Measurements from ENCODE around the gene SLC5A5.
"Not testable (repeated sequence)": the region's sequence is repeated elsewhere in the genome, so short reads cannot be mapped to it uniquely, and the experiment has no call there.

The SLC5A5 gene

DNA sequence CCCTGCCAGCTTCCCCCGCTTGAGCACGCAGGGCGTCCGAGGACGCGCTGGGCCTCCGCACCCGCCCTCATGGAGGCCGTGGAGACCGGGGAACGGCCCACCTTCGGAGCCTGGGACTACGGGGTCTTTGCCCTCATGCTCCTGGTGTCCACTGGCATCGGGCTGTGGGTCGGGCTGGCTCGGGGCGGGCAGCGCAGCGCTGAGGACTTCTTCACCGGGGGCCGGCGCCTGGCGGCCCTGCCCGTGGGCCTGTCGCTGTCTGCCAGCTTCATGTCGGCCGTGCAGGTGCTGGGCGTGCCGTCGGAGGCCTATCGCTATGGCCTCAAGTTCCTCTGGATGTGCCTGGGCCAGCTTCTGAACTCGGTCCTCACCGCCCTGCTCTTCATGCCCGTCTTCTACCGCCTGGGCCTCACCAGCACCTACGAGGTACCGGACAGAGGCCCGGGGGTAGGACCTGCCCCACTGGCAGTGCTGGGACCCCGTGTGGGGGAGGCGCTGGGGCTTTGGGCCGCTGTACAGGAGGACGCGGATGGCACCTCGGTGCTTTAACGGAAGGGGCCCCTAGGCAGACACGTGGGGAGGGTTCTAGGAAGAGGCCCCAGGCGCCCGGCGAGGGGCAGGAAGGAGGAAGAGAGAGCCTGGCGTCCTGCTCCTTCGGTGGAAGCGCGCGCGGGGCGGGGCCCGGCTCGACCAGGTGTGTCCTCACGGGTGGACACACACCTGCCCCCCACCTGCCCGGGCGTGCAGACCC, 681 bp downstream of the SLC5A5 start:
- no peak for DNase-seq

DNA sequence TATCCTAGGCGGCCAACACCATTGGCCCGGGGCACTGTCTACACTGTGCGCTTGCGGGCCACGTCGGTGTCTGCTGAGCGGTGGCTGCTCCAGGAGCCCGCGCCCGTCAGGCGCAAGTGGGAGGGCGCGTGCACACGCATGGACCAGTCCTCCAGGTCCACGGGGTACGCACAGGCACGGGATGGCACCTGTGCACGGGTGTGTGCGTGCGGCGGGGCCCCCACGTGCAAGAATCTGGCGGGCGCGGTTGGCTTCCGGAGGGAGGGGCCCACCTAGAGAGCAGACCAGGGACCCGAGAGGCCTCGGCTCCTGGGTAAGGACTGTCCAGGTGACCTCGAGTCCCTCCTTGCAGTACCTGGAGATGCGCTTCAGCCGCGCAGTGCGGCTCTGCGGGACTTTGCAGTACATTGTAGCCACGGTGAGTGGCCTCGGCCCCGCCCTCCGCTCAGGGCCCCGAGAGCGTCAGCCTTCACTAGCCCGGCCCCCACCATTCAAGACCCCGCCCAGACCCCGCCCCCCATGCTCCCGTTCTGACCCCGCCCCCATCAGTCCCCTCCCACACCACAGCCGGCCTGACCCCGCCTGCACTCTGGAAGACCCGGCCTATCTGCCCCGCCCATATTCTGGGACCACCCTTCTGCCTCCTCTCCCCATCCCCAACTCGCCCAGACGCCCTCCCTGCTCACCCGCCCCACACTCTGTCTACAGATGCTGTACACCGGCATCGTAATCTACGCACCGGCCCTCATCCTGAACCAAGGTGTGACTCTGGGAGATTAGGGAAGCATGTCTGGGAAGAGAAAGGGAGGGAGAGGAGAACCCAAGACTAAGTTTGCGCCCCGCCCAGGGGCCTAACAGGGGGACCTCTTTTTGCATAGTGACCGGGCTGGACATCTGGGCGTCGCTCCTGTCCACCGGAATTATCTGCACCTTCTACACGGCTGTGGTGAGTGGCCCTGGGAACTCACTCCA, 2.3 kb downstream of the SLC5A5 start:
- DNase-seq, result no peak

DNA sequence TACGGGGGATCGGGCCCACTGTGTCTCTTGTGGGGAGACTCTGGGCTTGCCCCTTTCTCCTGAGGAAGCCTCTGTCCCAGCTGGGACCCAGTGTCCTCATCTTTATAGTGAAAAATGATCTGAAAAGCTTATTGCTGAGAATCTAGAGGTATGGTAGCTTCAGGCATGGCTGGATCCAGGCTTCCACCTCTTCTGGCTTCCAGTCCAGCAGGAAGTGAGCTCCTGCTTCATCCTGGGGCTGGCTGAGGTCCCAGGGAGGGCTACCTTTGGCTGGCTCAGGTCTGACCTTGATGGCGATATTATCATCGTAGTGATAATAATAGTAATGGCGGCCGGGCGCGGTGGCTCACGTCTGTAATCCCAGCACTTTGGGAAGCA, 3.0 kb downstream of the SLC5A5 start:
- no peak for DNase-seq

DNA sequence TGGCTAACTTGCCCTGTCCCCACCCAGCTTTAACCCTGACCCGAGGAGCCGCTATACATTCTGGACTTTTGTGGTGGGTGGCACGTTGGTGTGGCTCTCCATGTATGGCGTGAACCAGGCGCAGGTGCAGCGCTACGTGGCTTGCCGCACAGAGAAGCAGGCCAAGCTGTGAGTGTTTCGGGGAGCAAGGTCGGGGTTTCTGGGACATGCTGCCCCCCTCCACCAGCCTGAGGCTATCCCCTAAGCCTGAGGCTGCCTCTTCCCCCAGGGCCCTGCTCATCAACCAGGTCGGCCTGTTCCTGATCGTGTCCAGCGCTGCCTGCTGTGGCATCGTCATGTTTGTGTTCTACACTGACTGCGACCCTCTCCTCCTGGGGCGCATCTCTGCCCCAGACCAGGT, 6.0 kb downstream of the SLC5A5 start:
- DNase-seq, result no peak

DNA sequence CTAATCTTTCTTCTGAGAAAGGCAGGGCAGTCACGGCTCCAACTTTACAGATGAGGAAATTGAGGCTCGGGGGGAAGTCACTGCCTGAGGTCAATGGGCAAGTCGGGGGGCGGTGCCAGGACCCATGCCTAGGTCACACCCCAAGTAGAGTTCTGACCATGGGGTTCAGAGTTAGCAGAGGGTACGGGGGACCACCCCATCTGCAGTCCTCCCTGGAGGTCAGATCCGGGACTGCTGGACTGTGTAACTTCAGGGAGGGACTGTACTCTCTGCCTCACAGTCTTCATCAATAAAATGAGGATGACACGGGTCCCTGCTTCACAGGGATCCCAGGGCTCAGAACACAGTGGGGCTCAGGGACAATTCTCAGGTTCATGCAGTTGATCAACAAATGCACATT, 7.7 kb downstream of the SLC5A5 start:
- no peak for DNase-seq

DNA sequence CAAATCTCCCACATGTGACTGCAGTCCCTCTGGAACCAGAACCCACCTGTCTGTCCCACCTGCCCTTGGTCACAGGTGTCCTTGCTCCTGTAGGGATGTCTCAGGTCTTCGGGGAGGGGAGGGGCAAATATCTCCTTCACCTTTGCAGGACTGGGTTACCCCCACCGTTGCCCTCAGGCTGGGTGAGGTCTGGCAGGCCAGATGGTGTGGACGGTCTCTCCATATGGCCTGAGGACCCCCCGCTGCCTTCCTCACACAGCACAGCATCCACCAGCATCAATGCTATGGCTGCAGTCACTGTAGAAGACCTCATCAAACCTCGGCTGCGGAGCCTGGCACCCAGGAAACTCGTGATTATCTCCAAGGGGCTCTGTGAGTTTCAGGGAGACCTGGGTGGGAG, 10.0 kb downstream of the SLC5A5 start:
- no peak for DNase-seq

DNA sequence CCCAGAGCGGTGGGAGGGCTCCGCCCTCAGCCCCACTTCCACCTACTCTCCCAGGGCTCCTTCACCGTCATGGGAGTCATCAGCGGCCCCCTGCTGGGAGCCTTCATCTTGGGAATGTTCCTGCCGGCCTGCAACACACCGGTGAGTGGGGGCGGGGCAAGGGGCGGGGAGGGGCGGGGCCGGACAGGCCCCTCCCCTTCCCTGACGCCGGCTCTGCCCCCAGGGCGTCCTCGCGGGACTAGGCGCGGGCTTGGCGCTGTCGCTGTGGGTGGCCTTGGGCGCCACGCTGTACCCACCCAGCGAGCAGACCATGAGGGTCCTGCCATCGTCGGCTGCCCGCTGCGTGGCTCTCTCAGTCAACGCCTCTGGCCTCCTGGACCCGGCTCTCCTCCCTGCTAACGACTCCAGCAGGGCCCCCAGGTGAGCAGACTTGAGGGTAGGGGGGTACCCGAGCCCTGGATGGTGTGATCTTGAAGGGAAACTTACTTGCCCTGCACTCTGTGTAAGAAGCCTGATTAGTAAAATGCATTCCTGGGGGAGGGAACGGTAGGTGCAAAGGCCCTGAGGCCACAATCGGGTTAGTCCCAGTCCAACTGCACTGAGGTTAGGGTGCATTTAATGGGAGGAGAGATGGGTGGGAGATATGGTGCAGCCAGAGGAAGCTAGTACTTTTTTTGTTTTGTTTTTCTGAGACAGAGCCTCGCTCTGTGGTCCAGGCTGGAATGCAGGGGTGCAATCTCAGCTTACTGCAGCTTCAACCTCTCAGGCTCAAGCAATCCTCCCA, 12.1 kb downstream of the SLC5A5 start:
- no peak for DNase-seq

DNA sequence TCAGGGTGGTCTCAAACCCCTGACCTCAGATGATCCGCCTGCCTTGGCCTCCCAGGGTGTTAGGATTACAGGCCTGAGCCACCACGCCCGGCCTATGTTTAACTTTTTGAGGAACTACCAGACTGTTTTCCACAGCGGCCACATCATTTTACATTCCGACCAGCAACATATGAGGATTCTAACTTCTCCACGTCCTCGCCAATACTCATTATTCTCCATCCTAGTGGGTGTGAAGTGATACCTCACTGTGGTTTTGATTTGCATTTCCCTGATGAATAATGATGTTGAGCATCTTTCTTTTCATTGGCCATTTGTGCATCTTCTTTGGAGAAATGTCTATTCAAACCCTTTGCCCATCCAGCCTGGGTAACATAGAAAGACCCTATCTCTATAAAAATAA, 14.8 kb downstream of the SLC5A5 start:
- DNase-seq, result no peak

DNA sequence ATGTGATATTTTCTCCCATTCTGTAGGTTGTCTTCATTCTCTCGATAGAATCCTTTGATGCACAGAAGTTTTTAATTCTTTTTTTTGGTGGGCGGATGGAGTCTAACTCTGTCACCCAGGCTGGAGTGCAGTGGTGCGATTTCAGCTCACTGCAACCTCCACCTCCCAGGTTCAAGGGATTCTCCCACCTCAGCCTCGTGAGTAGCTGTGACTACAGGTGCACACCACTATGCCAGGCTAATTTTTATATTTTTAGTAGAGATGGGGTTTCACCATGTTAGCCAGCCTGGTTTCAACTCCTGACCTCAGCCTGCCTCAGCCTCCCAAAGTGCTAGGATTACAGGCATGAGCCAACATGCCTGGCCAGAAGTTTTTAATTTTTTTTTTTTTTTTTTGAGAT, 15.5 kb downstream of the SLC5A5 start:
- DNase-seq, result not testable (repeated sequence)

DNA sequence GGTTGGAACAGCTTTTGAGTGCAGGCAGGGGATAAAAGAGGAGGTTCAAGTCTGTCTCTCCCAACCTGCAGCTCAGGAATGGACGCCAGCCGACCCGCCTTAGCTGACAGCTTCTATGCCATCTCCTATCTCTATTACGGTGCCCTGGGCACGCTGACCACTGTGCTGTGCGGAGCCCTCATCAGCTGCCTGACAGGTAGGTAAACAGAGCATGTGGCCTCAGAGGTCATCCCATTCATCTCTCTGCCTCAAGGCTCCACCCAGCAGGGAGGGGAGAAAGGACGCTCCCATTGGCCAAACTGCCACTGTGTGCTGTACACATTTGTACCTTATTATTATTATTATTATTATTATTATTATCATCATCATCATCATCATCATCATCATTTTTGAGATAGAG, 16.5 kb downstream of the SLC5A5 start:
- no peak for DNase-seq

DNA sequence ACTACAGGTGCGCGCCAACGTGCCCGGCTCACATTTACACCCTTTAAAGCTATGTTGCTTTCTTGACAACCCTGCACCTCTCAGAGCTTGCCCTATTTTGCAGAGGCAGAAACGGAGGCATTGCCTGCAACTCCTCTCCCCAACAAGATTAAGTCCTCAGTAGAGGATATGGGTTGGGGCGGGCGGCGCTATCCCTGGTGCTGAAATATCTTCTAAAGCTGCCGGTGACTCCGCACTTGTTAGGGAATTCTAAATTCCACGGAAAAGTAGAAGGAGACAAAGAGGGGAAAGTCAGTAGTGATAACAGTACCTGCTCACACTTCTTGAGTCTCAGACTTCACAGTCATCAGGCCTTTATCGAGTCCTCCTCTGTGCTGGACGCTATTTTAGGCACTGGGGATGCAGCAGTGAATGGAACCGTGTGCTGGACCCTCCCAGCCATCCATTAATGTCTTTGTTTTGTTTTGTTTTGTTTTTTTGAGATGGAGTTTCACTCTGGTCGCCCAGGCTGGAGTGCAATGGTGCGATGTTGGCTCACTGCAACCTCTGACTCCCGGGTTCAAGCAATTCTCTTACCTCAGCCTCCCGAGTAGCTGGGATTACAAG, 18.0 kb downstream of the SLC5A5 start:
- DNase-seq, result no peak

DNA sequence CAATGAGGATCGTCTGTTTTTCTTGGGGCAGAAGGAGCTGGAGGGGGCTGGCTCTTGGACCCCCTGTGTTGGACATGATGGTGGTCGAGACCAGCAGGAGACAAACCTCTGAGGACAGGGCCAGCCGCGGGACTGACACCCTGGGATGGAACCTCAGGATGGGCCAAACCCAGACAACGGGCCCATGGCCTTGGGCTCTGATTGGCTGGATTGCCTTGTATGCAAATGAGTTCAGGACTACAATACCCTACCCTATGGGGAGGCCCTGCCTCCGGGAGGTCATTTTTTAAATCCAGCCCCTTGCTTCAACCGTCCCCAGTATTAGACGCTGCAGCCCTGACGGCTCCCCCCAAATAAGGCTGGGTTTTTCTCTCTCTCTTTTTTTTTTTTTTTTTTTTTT, 22.0 kb downstream of the SLC5A5 start:
- no peak for DNase-seq

DNA sequence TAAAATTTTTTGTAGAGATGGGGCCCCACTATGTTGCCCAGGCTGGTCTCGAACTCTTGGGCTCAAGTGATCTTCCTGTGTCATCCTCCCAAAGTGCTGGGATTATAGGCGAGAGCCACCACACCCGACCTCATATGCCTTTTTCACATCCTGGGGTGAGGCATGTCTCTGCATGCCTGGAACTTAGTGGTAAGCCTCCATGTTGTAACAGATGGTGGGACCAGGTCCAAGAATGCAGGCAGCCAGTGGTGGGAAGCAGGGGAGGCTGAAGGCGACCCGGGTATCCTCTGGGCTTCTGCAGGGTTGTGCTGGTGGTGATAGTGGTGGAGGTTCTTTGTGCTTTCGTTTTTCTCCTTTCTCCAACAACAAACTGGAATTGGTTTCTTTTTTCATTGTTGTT, 31.0 kb downstream of the SLC5A5 start:
- no peak for DNase-seq

DNA sequence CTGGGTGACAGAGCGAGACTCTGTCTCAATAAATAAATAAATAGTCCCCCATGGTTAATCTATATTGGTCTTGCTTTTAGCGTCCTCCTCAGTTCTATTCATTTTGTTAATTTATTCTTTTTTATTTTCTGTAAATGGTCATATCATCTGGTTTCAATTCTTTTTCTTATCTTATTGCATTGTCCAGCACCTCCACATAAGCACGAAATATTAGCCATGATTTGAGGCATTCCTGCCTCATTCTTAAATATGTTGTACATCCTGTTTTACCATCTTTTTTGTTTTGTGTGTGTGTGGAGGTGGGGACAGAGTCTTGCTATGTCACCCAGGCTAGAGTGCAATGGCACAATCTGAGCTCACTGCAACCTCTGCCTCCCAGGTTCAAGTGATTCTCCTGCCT, 36.5 kb downstream of the SLC5A5 start:
- DNase-seq, result no peak

DNA sequence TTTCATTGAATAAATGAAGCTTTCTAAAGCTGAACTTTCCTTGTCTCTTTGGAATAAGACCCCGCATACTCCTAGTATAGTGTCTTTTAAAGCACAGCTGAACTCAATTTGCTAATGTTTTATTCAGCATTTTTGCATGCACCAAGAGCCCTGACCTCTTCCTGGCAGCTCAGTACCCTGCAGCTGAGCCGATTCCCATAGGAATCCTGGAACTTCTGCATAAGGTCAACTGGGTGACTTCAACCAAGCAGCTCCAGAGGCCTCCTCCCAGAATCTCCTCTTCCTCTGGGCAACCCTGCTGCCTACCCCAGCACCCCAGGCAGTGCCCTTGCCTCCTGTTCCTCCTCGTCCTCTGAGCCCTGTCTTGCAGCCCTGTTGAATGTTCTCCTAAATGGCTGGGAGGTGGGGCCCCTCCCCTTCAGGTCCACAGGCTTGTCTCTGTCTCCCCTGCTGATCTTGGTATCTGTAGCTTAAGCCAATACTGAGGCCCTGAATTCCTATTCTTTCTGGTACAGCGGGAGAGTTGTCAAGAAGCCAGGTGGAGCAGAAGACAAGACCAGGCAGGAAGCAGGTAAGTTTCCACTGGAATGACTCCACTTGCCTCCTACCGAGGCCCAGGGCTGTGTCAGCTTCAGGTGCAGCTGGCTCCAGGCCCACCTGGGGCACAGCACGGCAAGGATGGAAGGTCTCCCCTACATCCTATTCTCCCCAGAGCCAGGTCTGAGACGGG, 37.4 kb downstream of the SLC5A5 start:
- no peak for DNase-seq

DNA sequence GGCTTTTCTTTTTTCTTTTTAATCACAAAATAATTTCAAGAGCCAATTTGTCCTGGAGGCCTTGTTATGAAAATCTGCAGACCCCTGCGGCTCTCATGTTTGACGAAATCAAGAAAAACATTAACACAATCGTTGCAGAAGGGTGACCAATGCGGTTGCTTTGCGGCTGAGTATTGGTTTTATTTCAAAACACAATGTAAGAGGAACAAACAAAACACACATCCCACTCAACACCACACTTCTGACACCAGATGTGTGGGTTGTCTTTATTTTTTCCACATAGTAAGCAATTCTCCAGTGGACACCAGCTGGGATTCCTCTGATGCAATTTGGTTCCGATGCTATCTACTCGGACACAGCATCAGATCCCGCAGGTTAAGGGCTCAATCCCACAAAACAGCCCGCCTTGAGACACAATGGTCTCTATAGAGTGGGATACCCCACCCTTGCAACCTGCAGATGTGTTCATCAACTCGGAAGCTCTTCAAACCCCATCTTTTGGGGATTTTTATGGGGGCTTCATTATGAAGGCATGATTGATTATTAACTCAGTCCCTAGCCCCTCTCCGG, 39.1 kb downstream of the SLC5A5 start:
- no peak for DNase-seq

DNA sequence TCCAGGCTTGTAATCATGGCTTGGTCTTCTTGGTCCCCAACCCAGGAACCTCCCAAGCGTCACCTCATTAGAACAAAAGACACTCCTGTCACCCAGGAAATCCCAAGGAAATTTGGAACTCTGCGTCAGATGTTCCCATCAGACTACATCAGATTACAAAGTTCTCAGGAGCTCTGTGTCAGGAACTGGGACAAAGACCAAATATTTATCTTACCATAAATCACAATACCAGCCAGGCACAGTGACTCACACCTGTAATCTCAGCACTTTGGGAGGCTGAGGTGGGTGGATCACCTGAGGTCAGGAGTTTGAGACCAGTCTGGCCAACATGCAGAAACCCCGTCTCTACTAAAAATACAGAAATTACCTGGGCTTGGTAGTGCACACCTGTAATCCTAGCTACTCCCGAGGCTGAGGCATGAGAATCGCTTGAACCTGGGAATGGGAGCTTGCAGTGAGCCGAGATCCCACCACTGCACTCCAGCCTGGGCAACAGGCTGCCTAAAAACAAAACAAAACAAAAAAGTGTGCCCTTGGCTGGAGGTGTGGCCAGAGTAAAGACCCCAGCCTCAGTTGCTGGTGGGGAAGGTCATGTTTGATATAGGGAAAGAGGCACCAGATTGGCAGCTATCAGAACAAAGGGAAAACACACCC, 44.3 kb downstream of the SLC5A5 start:
- peak; percentile 6 for DNase-seq

DNA sequence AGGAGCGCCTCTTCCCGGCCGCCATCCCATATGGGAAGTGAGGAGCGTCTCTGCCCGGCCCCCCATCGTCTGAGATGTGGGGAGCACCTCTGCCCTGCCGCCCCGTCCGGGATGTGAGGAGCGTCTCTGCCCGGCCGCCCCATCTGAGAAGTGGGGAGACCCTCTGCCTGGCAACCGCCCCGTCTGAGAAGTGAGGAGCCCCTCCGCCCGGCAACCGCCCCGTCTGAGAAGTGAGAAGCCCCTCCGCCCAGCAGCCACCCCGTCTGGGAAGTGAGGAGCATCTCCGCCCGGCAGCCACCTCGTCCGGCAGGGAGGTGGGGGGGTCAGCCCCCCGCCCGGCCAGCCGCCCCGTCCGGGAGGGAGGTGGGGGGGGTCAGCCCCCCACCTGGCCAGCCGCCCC, 46.4 kb downstream of the SLC5A5 start:
- DNase-seq, result not testable (repeated sequence)

DNA sequence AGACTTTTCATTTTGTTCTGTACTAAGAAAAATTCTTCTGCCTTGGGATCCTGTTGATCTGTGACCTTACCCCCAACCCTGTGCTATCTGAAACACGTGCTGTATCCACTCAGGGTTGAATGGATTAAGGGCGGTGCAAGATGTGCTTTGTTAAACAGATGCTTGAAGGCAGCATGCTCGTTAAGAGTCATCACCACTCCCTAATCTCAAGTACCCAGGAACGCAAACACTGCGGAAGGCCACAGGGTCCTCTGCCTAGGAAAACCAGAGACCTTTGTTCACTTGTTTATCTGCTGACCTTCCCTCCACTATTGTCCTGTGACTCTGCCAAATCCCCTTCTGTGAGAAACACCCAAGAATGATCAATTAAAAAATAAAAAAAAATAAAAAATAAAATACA, 47.4 kb downstream of the SLC5A5 start:
- not testable (repeated sequence) for DNase-seq

DNA sequence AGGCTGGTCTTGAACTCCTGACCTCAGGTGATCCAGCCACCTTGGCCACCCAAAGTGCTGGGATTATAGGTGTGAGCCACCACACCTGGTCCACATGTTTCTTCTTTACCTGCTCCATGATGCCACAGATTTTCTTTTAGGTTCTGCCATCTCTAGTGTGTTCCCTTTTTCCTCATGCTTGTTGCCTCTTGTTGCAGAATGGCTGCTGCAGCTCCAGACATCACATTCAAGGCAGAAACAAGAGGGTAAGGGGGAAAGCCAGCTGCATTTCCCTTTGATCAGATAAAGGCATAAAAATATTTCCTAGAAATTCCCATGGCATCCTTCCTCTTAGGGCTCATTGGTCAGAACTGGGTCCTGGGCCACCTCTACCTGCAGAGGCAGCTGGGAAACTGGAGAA, 48.8 kb downstream of the SLC5A5 start:
- DNase-seq, result no peak

DNA sequence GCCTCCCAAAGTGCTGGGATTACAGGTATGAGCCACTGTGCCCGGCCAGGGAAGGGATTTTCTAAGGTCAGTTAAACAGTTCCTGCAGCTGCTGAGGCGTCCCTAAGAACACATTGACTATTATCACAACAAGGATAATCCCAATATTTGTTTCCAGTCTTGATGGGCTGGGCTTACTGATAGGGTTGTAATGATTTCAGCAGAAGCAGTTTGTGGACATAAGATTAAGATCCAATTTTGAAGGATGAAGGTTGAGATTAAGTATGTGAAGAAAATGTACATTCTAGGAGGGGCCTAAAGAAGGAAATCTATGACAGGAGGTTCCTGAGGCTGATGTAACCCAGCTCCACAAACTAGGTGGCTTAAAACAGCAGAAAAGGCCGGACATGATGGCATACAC, 50.4 kb downstream of the SLC5A5 start:
- DNase-seq, result no peak

Measured in NCI-H2029 treated with DMSO at 0.1 percent for 48 hours (cell line).